ENCODE results near the gene TRAPPC3L.

DNA sequence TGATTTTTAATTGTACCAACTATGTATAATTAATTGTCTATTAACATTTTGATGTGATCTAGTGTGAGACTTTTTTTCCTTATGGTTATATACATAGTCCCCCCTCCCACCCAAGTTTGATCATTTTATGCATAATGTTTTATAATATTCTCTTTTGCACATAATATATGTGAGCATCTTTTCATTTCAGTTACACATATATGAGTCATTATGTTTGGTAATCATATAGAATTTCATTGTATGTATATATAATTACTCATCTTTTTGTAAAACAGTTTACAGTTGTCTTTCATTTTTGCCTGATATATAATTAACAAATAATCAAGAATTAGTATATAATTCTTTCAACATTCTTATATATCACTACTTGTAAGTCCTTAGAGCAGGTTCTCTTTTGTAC, 40.8 kb upstream of the TRAPPC3L start:
- no peak for TF ChIP-seq EP300 (conservative IDR thresholded peaks at IDR 0.05; ENCODE audit: poor library complexity, severe bottlenecking)
- no peak for TF ChIP-seq CTCF (IDR thresholded peaks at IDR 0.05; ENCODE audit: poor library complexity, severe bottlenecking)
- no peak for TF ChIP-seq RAD21 (conservative IDR thresholded peaks at IDR 0.05)
- TF ChIP-seq SMC3 (conservative IDR thresholded peaks at IDR 0.05; ENCODE audit: poor library complexity), result no peak

Data from neural cell (in vitro differentiated cells).